Measurements from ENCODE around the gene TIMM8A.
"Not testable (repeated sequence)": the region's sequence is repeated elsewhere in the genome, so short reads cannot be mapped to it uniquely, and the experiment has no call there.

The TIMM8A gene

DNA sequence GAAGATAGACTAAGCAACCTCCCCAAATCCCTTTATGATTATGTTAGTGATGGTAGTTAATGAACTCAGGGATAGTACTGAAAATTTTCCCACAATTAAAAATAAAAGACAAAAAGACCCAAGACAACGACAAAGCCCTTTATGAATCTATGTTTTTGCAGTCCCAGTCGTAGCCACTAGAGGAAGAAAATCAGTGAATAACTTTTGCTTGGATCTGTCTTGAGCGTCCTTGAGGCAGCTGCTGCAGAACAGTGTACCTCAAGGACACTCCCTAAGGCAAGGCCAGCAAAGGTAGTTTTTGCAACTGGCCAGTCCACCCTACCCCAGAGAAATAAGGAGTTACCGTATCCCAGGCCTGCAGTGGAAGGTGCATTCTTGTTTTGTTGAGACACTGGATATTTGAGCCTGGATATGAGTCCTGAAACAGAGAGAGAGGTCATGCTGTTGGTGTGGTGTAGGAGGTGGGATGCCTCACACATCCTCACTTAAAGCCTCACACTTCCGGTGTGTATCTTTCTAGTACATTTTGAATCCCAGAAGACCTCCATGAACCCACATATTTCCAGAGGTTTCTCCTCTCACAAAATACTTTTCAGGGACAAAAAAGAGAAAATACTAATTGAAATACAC lies 8.7 kb upstream of the TIMM8A start:
- no peak for DNase-seq

DNA sequence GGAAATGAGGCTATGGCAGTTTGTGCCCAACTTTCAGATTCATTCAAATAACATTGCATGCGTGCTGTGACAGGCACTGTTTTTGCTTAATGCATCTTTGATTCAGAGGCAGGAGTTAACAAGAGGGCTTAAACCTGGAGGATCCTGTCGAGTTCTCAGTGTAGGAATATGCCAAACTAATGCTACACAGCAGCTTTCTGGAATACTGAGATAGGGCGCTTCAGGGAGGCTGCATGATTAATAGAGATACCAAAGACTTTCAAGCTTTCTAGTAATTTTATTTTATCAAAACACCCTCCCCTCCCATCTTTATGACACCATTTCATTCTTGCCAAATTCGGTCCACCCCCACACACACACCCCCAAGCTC lies 636 bp upstream of the TIMM8A start:
- no peak for DNase-seq

DNA sequence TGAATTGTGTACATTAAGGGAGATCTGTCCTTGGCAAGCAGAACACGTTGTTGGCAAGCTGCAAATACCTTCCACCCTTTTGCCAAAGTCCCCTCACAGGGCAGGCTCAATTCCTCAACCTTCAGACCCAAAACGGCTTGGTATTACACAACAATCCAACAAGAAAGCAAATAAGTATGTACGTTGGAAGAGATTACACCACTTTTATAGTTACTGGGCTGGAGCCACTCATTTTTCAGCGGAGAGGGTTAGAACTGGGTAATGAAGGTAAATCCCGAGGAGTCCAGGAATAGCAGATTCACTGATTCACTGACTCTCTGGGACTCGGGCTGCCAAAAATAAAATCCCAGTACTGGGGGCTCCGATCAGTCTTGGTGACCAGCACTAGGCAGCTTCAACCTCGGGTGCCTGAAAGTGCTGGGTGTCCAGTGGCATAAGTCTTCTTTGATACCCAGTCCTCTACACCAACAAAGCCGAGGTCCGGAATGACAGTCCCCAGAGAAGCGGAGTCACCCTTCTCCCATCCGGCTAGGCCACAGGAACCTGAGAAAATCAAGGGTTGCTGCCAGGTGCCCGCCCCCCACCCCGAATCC lies 587 bp downstream of the TIMM8A start:
- DNase-seq, result no peak

DNA sequence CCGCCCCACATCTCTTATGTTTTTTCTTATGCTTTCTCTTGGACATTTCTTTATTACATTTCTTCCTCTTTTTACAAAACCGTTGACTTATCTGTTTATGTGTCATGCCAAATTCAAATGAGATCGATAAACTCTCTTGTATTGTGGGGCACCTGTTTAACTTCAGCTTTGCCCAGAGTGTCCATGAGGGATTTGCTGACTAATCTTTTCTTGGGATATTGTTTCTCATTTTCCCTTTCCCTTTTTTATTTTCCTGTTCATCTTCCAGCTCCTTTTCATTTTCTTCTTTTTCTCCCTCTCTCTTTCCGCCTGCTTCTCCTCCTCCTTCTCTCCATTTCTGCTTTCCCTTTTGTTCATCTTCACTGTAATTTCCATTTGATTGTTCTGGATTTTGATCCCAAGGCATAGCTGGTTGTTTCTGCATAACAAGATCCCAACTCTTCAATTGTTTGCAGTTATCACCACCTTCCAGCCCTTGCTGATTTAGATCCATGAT lies 10.7 kb downstream of the TIMM8A start:
- no peak for DNase-seq

DNA sequence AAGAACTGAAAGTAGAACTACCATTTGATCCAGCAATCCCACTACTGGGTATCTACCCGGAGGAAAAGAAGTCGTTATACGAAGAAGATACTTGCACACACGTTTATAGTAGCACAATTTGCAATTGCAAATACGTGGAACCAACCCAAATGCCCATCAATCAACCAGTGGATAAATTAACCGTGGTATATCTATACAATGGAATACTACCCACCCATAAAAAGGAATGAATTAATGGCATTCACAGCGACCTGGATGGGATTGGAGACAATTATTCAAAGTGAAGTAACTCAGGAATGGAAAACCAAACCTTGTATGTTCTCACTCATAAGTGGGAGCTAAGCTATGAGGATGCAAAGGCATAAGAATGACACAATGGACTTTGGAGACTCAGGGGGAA lies 14.2 kb downstream of the TIMM8A start:
- DNase-seq, result not testable (repeated sequence)

DNA sequence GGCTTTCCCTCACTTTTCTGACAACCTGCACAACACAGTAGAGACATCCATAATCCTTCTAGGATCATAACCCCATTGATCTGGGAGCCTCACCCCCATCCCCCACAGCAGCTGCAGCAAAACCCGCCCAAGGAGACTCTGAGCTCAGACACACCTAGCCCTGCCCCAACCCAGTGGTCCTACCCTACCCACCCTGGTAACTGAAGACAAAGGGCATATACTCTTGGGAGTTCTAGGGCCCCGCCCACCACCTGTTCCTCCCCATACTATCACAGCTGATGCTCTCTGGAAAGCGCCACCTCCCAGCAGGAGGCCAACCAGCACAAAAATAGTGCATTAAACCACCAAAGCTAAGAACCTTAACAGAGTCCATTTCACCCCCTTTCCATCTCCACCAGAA lies 21.9 kb downstream of the TIMM8A start:
- DNase-seq, result not testable (repeated sequence)

DNA sequence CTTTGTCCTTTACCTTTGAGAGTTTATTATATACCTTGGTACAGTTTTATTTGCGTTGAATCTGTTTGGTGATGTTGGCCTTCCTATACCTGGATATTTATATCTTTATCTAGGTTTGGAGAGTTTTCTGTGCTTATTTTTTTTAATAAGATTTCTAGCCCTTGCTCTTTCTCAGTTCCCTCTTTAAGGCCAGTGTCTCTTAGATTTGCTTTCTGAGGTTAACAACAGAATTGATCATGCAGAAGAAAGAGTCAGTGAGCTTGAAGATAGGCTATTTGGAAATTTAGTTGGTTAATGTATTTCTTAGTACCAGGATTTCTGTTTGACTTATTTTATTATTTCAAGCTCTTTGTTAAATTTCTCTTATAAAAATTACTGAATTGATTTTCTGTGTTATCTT lies 44.8 kb downstream of the TIMM8A start:
- DNase-seq, result no peak

Measured in activated T-cell treated with anti-CD3 and anti-CD28 coated beads for 4 hours (primary cell).